ENCODE results near the gene KHDC1.
"Not testable (repeated sequence)": the region's sequence is repeated elsewhere in the genome, so short reads cannot be mapped to it uniquely, and the experiment has no call there.

The KHDC1 gene, protein sequence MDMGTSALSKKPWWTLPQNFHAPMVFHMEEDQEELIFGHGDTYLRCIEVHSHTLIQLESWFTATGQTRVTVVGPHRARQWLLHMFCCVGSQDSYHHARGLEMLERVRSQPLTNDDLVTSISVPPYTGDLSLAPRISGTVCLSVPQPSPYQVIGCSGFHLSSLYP

DNA sequence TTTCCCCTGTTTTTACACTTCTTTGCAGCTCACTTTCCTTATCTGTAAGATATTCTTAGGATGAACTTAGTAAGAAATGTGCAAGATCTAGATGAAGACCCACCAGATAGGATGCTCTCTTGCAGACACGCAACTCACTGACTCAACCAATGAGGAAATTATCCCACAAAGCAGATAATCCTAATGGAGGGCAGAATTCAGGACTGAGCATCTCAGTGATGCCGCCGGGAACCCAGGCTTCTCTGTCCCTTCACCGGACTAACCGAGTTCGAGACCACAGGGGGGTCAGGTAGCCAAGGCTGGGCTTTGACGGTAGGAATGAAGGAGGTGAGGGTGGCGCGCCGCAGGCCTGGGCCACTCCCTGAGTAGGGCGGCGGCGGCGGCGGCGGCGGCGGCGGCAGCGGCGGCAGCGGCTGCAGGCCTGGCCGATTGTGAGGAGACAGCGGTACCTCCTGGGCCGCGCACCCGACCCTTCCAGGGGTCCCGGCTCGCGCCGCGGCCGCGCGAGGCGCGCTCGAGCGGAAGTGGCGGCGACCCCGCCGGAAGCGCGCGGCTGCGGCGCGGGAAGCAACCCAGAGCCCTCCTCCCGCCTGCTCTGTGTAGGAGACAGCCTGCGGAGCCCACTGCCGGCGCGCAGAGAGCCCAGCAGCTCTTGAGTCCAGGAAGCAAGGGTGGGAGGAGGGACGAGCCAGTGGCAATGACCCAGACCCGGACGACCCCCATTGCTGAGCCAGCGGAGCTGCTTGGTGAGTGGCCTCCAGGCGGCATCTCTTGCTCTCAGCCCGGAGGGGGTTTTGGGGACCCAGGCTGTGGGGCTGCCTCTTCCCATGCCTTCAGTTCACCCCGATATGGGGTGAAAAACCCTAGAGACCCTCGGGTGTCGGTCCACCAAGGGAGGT lies at the start of gene KHDC1:
TSS of gene KHDC1 (minus strand) at position 526 of the 899 bp plus-strand sequence. CDS start 20,679 bp downstream, outside the sequence.
- in situ Hi-C loops (cut with MboI; ENCODE audit: low sequenced_read_pairs, unreplicated experiment), result no loop called here
- TF ChIP-seq, protein P1, sequence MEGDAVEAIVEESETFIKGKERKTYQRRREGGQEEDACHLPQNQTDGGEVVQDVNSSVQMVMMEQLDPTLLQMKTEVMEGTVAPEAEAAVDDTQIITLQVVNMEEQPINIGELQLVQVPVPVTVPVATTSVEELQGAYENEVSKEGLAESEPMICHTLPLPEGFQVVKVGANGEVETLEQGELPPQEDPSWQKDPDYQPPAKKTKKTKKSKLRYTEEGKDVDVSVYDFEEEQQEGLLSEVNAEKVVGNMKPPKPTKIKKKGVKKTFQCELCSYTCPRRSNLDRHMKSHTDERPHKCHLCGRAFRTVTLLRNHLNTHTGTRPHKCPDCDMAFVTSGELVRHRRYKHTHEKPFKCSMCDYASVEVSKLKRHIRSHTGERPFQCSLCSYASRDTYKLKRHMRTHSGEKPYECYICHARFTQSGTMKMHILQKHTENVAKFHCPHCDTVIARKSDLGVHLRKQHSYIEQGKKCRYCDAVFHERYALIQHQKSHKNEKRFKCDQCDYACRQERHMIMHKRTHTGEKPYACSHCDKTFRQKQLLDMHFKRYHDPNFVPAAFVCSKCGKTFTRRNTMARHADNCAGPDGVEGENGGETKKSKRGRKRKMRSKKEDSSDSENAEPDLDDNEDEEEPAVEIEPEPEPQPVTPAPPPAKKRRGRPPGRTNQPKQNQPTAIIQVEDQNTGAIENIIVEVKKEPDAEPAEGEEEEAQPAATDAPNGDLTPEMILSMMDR (IDR thresholded peaks at IDR 0.05; ENCODE audit: borderline replicate concordance, control extremely low read depth, extremely low read depth, insufficient read depth, missing control alignments), result no peak
- DNase-seq (ENCODE audit: low spot score), result peak; percentile 86

DNA sequence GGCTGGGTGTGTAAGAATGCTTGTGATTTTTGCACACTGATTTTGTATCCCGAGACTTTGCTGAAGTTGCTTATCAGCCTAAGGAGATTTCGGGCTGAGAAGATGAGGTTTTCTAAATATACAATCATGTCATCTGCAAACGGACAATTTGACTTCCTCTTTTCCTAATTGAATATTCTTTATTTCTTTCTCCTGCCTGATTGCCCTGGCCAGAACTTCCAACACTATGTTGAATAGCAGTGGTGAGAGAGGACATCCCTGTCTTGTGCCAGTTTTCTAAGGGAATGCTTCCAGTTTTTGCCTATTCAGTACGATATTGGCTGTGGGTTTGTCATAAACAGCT lies 47.5 kb upstream of the KHDC1 start:
- DNase-seq (ENCODE audit: low spot score); in situ Hi-C loops (cut with MboI; ENCODE audit: low sequenced_read_pairs, unreplicated experiment): not testable (repeated sequence)

DNA sequence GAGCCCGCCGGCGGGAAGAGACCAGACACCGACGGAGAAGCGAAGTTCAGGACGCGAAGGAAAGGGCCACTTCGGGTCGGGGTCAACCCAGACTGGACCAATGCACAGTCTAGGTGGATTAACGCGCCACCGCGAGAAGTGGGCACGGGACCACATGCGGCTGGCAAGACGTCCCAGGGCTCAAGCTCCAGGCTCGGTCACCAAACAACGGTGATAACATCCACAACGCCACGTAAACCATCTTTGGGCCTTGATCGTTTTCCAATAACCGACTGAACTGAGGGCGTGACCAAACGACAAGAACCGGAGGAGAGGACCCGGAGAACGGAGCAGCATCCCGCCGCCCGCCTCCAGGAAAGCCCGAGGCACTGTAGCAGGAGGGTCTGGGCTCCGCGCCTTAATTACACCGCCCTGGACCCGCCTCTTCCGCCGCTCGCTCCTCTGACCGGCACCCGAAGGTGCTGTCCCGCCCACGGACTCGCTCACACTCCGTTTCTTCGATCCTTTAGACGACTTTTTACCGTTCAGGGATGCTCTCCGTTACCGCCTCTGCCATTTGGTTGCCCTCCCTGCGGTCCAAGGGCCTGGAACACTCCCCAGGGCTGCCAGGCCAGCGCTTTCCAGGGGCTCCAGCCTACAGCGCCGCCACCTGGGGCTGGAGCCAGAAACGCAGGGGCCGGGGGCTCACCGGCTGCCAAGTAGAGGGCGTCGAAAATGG lies 46.9 kb upstream of the KHDC1 start:
- in situ Hi-C loops (cut with MboI; ENCODE audit: low sequenced_read_pairs, unreplicated experiment), result no loop called here
- DNase-seq (ENCODE audit: low spot score), result peak; percentile 91
- TF ChIP-seq, protein P1 (IDR thresholded peaks at IDR 0.05; ENCODE audit: borderline replicate concordance, control extremely low read depth, extremely low read depth, insufficient read depth, missing control alignments), result peak; percentile 72

DNA sequence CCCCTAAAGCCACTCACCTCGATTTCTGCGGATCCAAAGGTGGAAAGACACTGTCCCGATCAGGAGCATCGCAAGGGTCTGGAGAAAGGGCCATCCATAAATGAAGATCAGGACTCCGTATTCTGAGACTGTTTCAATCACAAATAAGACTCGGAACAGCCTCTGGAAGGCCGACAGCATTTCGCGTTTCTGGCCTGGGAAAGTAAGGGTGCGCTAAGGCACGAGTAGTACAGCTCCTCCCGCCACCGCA lies 46.5 kb upstream of the KHDC1 start:
- in situ Hi-C loops (cut with MboI; ENCODE audit: low sequenced_read_pairs, unreplicated experiment), result no loop called here
- no peak for DNase-seq (ENCODE audit: low spot score)
- TF ChIP-seq, protein P1 (IDR thresholded peaks at IDR 0.05; ENCODE audit: borderline replicate concordance, control extremely low read depth, extremely low read depth, insufficient read depth, missing control alignments), result no peak

DNA sequence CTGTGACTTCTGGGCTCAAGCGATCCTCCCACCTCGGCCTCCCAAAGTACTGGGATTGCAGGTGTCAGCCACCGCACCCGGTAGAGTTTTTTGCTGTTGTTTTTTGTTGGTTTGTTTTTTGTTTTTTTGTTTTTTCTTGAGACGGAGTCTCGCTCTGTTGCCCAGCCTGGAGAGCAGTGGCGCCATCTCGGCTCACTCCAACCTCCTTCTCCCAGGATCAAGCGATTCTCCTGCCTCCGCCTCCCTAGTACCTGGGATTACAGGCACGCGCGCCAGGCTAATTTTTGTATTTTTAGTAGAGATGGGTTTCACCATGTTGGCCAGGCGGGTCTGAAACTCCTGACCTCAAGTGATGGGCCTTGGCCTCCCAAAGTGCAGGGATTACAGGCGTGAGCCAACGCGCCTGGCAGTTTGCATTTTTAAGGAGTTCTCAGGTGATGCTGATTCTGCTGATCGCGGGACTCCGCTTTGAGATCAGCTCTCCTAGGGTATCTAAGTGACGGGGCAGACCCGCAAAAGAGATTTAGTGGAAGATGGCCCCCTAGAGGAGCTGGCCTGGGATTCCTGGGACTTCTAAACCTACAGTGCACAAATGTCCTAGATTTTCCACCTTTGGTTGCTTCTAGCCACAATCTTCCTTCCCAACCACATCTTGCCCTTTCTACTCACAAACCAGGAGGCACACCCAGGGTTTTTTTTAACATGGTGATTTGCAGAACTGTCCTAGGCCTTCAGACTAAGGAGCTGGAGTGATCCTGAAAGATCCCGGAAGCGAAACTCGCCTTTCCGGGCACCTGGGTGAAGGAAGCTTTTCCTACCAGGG lies 45.9 kb upstream of the KHDC1 start:
- in situ Hi-C loops (cut with MboI; ENCODE audit: low sequenced_read_pairs, unreplicated experiment), result no loop called here
- no peak for DNase-seq (ENCODE audit: low spot score)
- TF ChIP-seq, protein P1 (IDR thresholded peaks at IDR 0.05; ENCODE audit: borderline replicate concordance, control extremely low read depth, extremely low read depth, insufficient read depth, missing control alignments), result no peak

DNA sequence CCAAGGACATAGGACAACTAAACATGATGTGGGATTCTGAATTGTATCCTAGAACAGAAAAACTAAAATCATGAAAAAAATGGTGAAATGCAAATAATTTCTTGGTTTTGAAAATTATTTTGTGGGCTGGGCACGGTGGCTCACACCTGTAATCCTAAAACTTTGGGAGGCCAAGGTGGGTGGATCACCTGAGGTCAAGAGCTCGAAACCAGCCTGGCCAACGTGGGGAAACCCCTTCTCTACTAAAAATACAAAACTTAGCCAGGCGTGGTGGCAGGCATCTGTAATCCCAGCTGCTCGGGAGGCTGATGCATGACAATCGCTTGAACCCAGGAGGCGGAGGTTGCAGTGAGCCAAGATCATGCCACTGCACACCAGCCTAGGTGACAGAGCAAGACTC lies 40.8 kb upstream of the KHDC1 start:
- in situ Hi-C loops (cut with MboI; ENCODE audit: low sequenced_read_pairs, unreplicated experiment); DNase-seq (ENCODE audit: low spot score): not testable (repeated sequence)

DNA sequence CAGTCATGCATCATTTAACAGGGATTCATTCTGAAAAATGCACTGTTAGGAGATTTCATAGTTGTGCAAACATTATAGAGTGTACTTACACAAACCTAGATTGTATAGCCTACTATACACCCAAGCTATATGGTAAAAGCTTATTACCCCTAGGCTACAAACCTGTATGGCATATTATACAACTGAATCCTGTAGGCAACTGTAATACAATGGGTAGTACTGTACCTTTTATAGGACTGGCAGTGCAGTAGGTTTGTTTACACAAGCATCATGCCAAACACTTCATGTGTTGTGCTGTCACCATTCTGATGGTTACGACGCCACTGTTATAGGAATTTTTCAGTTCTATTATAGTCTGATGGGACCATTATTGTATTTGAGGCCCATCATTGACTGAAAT lies 39.3 kb upstream of the KHDC1 start:
- in situ Hi-C loops (cut with MboI; ENCODE audit: low sequenced_read_pairs, unreplicated experiment), result no loop called here
- TF ChIP-seq, protein P1 (IDR thresholded peaks at IDR 0.05; ENCODE audit: borderline replicate concordance, control extremely low read depth, extremely low read depth, insufficient read depth, missing control alignments), result no peak
- DNase-seq (ENCODE audit: low spot score), result no peak
